ENCODE measurements around the gene COL16A1.

The COL16A1 gene

GRCh38 chr1:31665234-31665878 is 38.5 kb downstream of the COL16A1 start:
- DNase-seq (ENCODE audit: low spot score), result no peak

GRCh38 chr1:31664528-31664927 is 39.3 kb downstream of the COL16A1 start:
- DNase-seq (ENCODE audit: low spot score), result no peak

GRCh38 chr1:31663622-31664452 is 40.0 kb downstream of the COL16A1 start:
- peak; percentile 46 for DNase-seq (ENCODE audit: low spot score)

- no peak for DNase-seq (ENCODE audit: low spot score)
Observed at GRCh38 chr1:31662463-31662862, 41.4 kb downstream of the COL16A1 start.

- no peak for DNase-seq (ENCODE audit: low spot score)
Observed at GRCh38 chr1:31661856-31662255, 42.0 kb downstream of the COL16A1 start.

GRCh38 chr1:31660871-31661455 is 42.9 kb downstream of the COL16A1 start:
- no peak for DNase-seq (ENCODE audit: low spot score)

- no peak for DNase-seq (ENCODE audit: low spot score)
Observed at GRCh38 chr1:31659889-31660288, 43.9 kb downstream of the COL16A1 start.

GRCh38 chr1:31658721-31659120 is 45.1 kb downstream of the COL16A1 start:
- peak; percentile 48 for DNase-seq (ENCODE audit: low spot score)

- DNase-seq (ENCODE audit: low spot score), result no peak
Observed at GRCh38 chr1:31657972-31658510, 45.8 kb downstream of the COL16A1 start.

GRCh38 chr1:31657020-31657804 is 46.6 kb downstream of the COL16A1 start:
- no peak for DNase-seq (ENCODE audit: low spot score)

GRCh38 chr1:31655756-31656155 is 48.1 kb downstream of the COL16A1 start:
- DNase-seq (ENCODE audit: low spot score), result no peak

- DNase-seq (ENCODE audit: low spot score), result no peak
Observed at GRCh38 chr1:31655104-31655503, 48.7 kb downstream of the COL16A1 start.

- no peak for DNase-seq (ENCODE audit: low spot score)
Observed at GRCh38 chr1:31654474-31654776, 49.4 kb downstream of the COL16A1 start.

GRCh38 chr1:31653717-31654473 is 49.9 kb downstream of the COL16A1 start:
- no peak for DNase-seq (ENCODE audit: low spot score)

- no peak for DNase-seq (ENCODE audit: low spot score)
Observed at GRCh38 chr1:31652891-31653499, 50.8 kb downstream of the COL16A1 start.

GRCh38 chr1:31651766-31652165 is 52.1 kb downstream of the COL16A1 start:
- no peak for DNase-seq (ENCODE audit: low spot score)

GRCh38 chr1:31651089-31651420 is 52.8 kb downstream of the COL16A1 start:
- no peak for DNase-seq (ENCODE audit: low spot score)

GRCh38 chr1:31650161-31651088 is 53.4 kb downstream of the COL16A1 start:
- DNase-seq (ENCODE audit: low spot score), result no peak

- DNase-seq (ENCODE audit: low spot score), result no peak
Observed at GRCh38 chr1:31648641-31649357, 55.0 kb downstream of the COL16A1 start.
